Gastroesophageal sphincter (tissue), 4 donors: ENCODE results near the gene SEMA6B. TPM values are rescaled to one million over a fixed set of nuclear protein-coding genes. Genes with fewer than 3 reads are reported as not detected.

Experiments
- ATAC-seq: fragments of 150-250 bp; one replicate; pipeline ENCODE4 v1.9.1; 2016; ENCODE audit warnings: mild to moderate bottlenecking, moderate library complexity
- H3K27ac ChIP-seq, 4 donors: fragments of 200-600 bp; sonication (generic) in 3 of 4; 1 replicate in 3 of 4; 2 replicates in 1 of 4; pipeline ENCODE4 v1.5.1; 2016 to 2019
- H3K27me3 ChIP-seq: fragments of 200-600 bp; sonication (generic); one replicate; pipeline ENCODE4 v1.5.1; 2019
- H3K36me3 ChIP-seq, 2 donors: fragments of 200-600 bp; sonication (generic); one replicate each; pipeline ENCODE4 v1.5.1; 2019; ENCODE audit warnings: control low read depth in 1 of 2
- H3K4me1 ChIP-seq, 3 donors: fragments of 200-600 bp; sonication (generic); 1 replicate in 2 of 3; 2 replicates in 1 of 3; pipeline ENCODE4 v1.5.1; 2016 to 2019; ENCODE audit warnings: control low read depth in 2 of 3
- H3K4me3 ChIP-seq, 2 donors: fragments of 200-600 bp; sonication (generic); one replicate each; pipeline ENCODE4 v1.5.1; 2019; ENCODE audit warnings: mild to moderate bottlenecking in 1 of 2, moderate library complexity in 1 of 2
- H3K9me3 ChIP-seq, 3 donors: fragments of 200-600 bp; sonication (generic); one replicate each; pipeline ENCODE4 v1.5.1; 2017 to 2019; ENCODE audit warnings: control low read depth in 2 of 3
- EP300 ChIP-seq: sonication (generic); formaldehyde crosslinking; IDR thresholded peaks from one replicate; pipeline ENCODE4 v1.6.1; 2017; ENCODE audit warnings: antibody characterized with exemption, mild to moderate bottlenecking
- POLR2A ChIP-seq, 2 donors: fragments of 450-650 bp; IDR thresholded peaks; one replicate each; pipeline ENCODE4 v1.6.1; 2017; ENCODE audit warnings: antibody characterized with exemption in 2 of 2, mild to moderate bottlenecking in 2 of 2, moderate library complexity in 1 of 2
- POLR2AphosphoS5 ChIP-seq: sonication (generic); formaldehyde crosslinking; IDR thresholded peaks from one replicate; pipeline ENCODE4 v1.6.1; 2017; ENCODE audit warnings: antibody characterized with exemption
- WGBS, 2 donors: methylation state at CpG; one replicate each; pipeline ENCODE4 v1.1.5; 2018; ENCODE audit warnings: low coverage in 1 of 2; 5-methylcytosine and 5-hydroxymethylcytosine counted together
- total RNA-seq, 4 donors: library from RNA; depleted of rRNA; stranded (reverse); fragments of >200 nt; gene quantifications; one replicate each; pipeline ENCODE4 v1.1.0, GENCODE V29; 2016
- TF ChIP-seq, protein P1 (sequence below), 4 experiments: fragments of 200-600 bp in 2 of 4; fragments of 450-650 bp in 2 of 4; sonication (generic) in 1 of 4; IDR thresholded peaks; one replicate each; pipeline ENCODE4 v1.5.1; 2017 to 2019; ENCODE audit warnings: antibody characterized with exemption in 4 of 4, mild to moderate bottlenecking in 2 of 4, moderate library complexity in 2 of 4

The SEMA6B gene
- total RNA-seq, 4 donors from 2014 or later: 2.0 to 12.4 (median 7.3) TPM

DNA sequence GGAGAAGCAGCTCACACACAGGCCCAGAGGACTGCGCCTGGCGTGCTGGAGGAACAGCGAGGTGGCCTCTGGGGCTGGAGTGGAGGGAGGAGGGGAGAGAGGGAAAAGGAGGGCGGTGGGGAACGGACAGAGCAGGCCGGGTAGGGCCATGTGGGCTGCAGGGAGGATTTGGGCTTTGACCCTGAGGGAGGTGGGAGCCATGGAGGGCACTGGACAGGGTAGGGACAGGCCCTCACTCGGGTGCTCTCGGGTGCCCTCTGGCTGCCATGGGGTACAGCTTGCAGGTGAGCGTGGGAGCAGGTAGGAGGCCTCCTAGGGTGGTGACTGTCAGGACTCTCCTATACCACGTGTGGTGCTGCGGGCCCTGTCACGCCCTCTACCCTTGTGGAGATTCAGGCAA lies 64.0 kb downstream of the SEMA6B start:
- ATAC-seq: no peak
- Histone ChIP-seq H3K4me1 (no peaks in the 10 kb centered on the region), H3K4me3 (no peak overlapping the region), H3K36me3 (peaks cover 0 to 89% of the 10 kb centered on the region in 2 donors), H3K27ac (no peak overlapping the region), H3K27me3 (no peaks in the 10 kb centered on the region), H3K9me3 (no peaks in the 10 kb centered on the region)
- TF ChIP-seq, protein P1, sequence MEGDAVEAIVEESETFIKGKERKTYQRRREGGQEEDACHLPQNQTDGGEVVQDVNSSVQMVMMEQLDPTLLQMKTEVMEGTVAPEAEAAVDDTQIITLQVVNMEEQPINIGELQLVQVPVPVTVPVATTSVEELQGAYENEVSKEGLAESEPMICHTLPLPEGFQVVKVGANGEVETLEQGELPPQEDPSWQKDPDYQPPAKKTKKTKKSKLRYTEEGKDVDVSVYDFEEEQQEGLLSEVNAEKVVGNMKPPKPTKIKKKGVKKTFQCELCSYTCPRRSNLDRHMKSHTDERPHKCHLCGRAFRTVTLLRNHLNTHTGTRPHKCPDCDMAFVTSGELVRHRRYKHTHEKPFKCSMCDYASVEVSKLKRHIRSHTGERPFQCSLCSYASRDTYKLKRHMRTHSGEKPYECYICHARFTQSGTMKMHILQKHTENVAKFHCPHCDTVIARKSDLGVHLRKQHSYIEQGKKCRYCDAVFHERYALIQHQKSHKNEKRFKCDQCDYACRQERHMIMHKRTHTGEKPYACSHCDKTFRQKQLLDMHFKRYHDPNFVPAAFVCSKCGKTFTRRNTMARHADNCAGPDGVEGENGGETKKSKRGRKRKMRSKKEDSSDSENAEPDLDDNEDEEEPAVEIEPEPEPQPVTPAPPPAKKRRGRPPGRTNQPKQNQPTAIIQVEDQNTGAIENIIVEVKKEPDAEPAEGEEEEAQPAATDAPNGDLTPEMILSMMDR (IDR thresholded peaks at IDR 0.05): peak in 1 of 4 experiments; percentile 18
- TF ChIP-seq EP300 (no peak), POLR2A (IDR thresholded peaks at IDR 0.05) (no peak)
- WGBS, 2 donors: 84 to 86% methylated on average over 4 to 7 of the region's 12 CpGs

GRCh38 chr19:4494691-4495064 lies 64.8 kb downstream of the SEMA6B start:
- H3K36me3 ChIP-seq: peaks cover 0 to 89% of the 10 kb centered on the region in 2 donors
- TF ChIP-seq, protein P1 (IDR thresholded peaks at IDR 0.05): no peak
- TF ChIP-seq POLR2AphosphoS5 (no peak), EP300 (no peak), POLR2A (IDR thresholded peaks at IDR 0.05) (no peak)
- H3K27ac ChIP-seq: no peak overlapping the region
- H3K9me3 ChIP-seq: no peaks in the 10 kb centered on the region
- no peaks in the 10 kb centered on the region for H3K4me1 ChIP-seq
- WGBS, 2 donors: 92% methylated on average over 7 of the region's 8 CpGs; no CpG with 5 or more reads in 1 of the 2 donors
- H3K4me3 ChIP-seq: no peak overlapping the region
- no peak for ATAC-seq
- H3K27me3 ChIP-seq: no peaks in the 10 kb centered on the region

- Histone ChIP-seq H3K27ac (no peak overlapping the region), H3K9me3 (no peaks in the 10 kb centered on the region), H3K4me1 (no peaks in the 10 kb centered on the region), H3K27me3 (no peaks in the 10 kb centered on the region), H3K4me3 (no peak overlapping the region), H3K36me3 (peaks cover 0 to 89% of the 10 kb centered on the region in 2 donors)
- no peak for ATAC-seq
- TF ChIP-seq, protein P1 (IDR thresholded peaks at IDR 0.05): no peak
- TF ChIP-seq POLR2A (IDR thresholded peaks at IDR 0.05) (no peak), EP300 (no peak), POLR2AphosphoS5 (no peak)
- 95% methylated on average over 11 of the region's 61 CpGs; no CpG with 5 or more reads in 1 of the 2 donors for WGBS, 2 donors
These were observed 65.4 kb downstream of the SEMA6B start for GRCh38 chr19:4493929-4494690.

DNA sequence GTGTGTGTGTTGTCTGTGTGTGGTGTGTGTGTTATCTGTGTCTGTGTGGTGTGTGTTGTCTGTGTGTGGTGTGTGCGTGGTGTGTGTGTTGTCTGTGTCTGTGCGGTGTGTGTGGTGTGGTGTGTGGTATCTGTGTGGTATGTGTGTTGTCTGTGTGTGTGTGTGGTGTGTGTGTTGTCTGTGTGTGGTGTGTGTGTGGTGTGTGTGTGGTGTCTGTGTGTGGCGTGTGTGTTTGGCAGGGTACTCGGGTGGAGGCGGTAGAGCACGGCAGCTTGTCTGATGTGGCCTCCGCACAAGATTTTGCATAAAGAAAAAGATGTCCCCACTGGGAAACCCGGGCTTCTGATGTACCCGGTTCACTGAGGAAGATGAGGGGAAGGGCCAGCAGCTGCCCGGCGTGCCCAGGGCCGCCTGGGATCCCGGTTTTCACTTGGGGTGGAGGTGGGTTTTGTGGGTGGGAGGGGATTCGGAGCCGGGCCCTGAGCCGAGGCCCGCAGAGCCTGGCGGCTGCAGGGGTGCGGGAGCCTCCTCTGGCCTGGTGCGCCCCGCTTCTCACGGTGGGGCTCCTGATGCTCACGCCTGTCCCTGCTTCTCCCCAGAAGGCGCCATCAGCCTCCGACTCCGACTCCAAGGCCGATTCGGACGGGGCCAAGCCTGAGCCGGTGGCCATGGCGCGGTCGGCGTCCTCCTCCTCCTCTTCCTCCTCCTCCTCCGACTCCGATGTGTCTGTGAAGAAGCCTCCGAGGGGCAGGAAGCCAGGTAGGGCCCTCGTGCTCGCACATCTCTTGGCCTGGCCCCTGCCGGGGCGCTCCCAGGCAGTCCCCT lies 66.2 kb downstream of the SEMA6B start:
- H3K36me3 ChIP-seq: peaks cover 0 to 89% of the 10 kb centered on the region in 2 donors
- 86 to 95% methylated on average over 4 to 14 of the region's 41 CpGs for WGBS, 2 donors
- H3K4me1 ChIP-seq: no peaks in the 10 kb centered on the region
- H3K4me3 ChIP-seq: no peak overlapping the region
- H3K9me3 ChIP-seq: no peaks in the 10 kb centered on the region
- no peak overlapping the region for H3K27ac ChIP-seq
- TF ChIP-seq POLR2AphosphoS5: no peak
- TF ChIP-seq, protein P1 (IDR thresholded peaks at IDR 0.05): no peak
- no peak for TF ChIP-seq POLR2A (IDR thresholded peaks at IDR 0.05)
- TF ChIP-seq EP300: no peak
- no peaks in the 10 kb centered on the region for H3K27me3 ChIP-seq
- ATAC-seq: no peak

Other genes starting within 250 kb of the SEMA6B start
- gene STAP2, start 220.9 kb downstream of the SEMA6B start, total RNA-seq: 1 to 10 TPM in 3 of 4 donors, not detected in 1; 1.4 to 5.6 (median 4.9) TPM
- 1 to 10 TPM; 4.7 to 7.5 (median 6.0) TPM for gene MPND, start 216.1 kb downstream of the SEMA6B start, total RNA-seq
- gene SH3GL1, start 159.1 kb downstream of the SEMA6B start, total RNA-seq: 10 to 100 TPM; 48.2 to 67.7 (median 53.0) TPM
- gene CHAF1A, start 157.0 kb downstream of the SEMA6B start, total RNA-seq: 10 to 100 TPM in 1 of 4 donors, 1 to 10 TPM in 3; 2.4 to 11.9 (median 7.4) TPM
- gene UBXN6, start 101.9 kb downstream of the SEMA6B start, total RNA-seq: 100 to 1,000 TPM in 1 of 4 donors, 10 to 100 TPM in 3; 62.6 to 130 (median 80.6) TPM
- 10 to 100 TPM; 33.3 to 49.5 (median 36.2) TPM for gene HDGFL2, start 87.4 kb downstream of the SEMA6B start, total RNA-seq
- 100 to 1,000 TPM in 1 of 4 donors, 10 to 100 TPM in 3; 66.0 to 145 (median 87.5) TPM for gene PLIN4, start 41.2 kb downstream of the SEMA6B start, total RNA-seq
- 10 to 100 TPM in 2 of 4 donors, 1 to 10 TPM in 1, under 1 TPM in 1; 0.49 to 24.3 (median 11.2) TPM for gene PLIN5, start 24.5 kb downstream of the SEMA6B start, total RNA-seq
- 1 to 10 TPM in 2 of 4 donors, not detected in 2; 2.1 to 8.5 TPM for gene LRG1, start 19.6 kb downstream of the SEMA6B start, total RNA-seq
- gene TNFAIP8L1, start 79.8 kb upstream of the SEMA6B start, total RNA-seq: 10 to 100 TPM in 1 of 4 donors, 1 to 10 TPM in 3; 5.8 to 16.4 (median 7.0) TPM
- gene MYDGF, start 110.7 kb upstream of the SEMA6B start, total RNA-seq: 10 to 100 TPM; 20.5 to 44.6 (median 30.1) TPM
- 10 to 100 TPM; 35.0 to 82.1 (median 42.0) TPM for gene DPP9, start 164.2 kb upstream of the SEMA6B start, total RNA-seq
- gene FEM1A, start 232.1 kb upstream of the SEMA6B start, total RNA-seq: 10 to 100 TPM; 14.1 to 23.9 (median 15.3) TPM